Panc1 (cell line): ENCODE data around the gene CAMKV. TPM values are rescaled to one million over a fixed set of nuclear protein-coding genes. Genes with fewer than 3 reads are reported as not detected.

ENCODE experiments used
- total RNA-seq: library from RNA; stranded (reverse); gene quantifications from one replicate; pipeline ENCODE4 v1.2.1, GENCODE V29; 2021; ENCODE audit not compliant: unreplicated experiment

The CAMKV gene
- total RNA-seq, 1 experiment from 2014 or later: 0.85 TPM

Other genes starting within 250 kb of the CAMKV start
- 131 TPM for gene APEH, start 195.6 kb downstream of the CAMKV start, total RNA-seq
- gene MST1, start 180.4 kb downstream of the CAMKV start, total RNA-seq: 14.0 TPM
- gene RNF123, start 180.3 kb downstream of the CAMKV start, total RNA-seq: 23.1 TPM
- gene AMIGO3, start 150.2 kb downstream of the CAMKV start, total RNA-seq: 0.72 TPM
- gene GMPPB, start 146.0 kb downstream of the CAMKV start, total RNA-seq: 28.4 TPM
- 39.8 TPM for gene IP6K1, start 83.4 kb downstream of the CAMKV start, total RNA-seq
- not detected for gene CDHR4, start 70.0 kb downstream of the CAMKV start, total RNA-seq
- gene INKA1, start 66.6 kb downstream of the CAMKV start, total RNA-seq: 2.2 TPM
- gene UBA7, start 56.0 kb downstream of the CAMKV start, total RNA-seq: 12.5 TPM
- 18.5 TPM for gene TRAIP, start 13.3 kb downstream of the CAMKV start, total RNA-seq
- gene MST1R, start 34.0 kb upstream of the CAMKV start, total RNA-seq: 27.5 TPM
- 12.9 TPM for gene MON1A, start 59.9 kb upstream of the CAMKV start, total RNA-seq
- gene RBM6, start 70.2 kb upstream of the CAMKV start, total RNA-seq: 43.6 TPM
- gene RBM5, start 219.0 kb upstream of the CAMKV start, total RNA-seq: 86.6 TPM